MG63 (cell line): ENCODE measurements around the gene PCNX3. TPM values are rescaled to one million over a fixed set of nuclear protein-coding genes. Genes with fewer than 3 reads are reported as not detected.

Source experiments
- DNase-seq: peaks from one replicate; pipeline ENCODE4 v3.0.0-alpha.2; 2020
- H3K27me3 ChIP-seq: fragments of 250-450 bp; sonication (Bioruptor Pico); 2 replicates; pipeline ENCODE4 v1.5.1; 2020; ENCODE audit warnings: mild to moderate bottlenecking, moderate library complexity
- H3K36me3 ChIP-seq: fragments of 250-450 bp; sonication (Bioruptor Pico); 2 replicates; pipeline ENCODE4 v1.5.1; 2020; ENCODE audit warnings: mild to moderate bottlenecking, moderate library complexity
- H3K4me3 ChIP-seq: fragments of 250-450 bp; sonication (Bioruptor Pico); 2 replicates; pipeline ENCODE4 v1.5.1; 2020; ENCODE audit warnings: mild to moderate bottlenecking, moderate library complexity
- H3K9me3 ChIP-seq: fragments of 250-450 bp; sonication (Bioruptor Pico); 2 replicates; pipeline ENCODE4 v1.5.1; 2020; ENCODE audit warnings: mild to moderate bottlenecking, moderate library complexity
- total RNA-seq: library from RNA; depleted of rRNA; stranded (reverse); fragments of >200 nt; shearing (Covaris generic); gene quantifications from 2 replicates; pipeline ENCODE4 v1.2.3, GENCODE V29; 2014; ENCODE audit warnings: low replicate concordance

Gene PCNX3
- total RNA-seq, 1 experiment from 2014 or later, result 21.0 TPM

- DNase-seq, result no peak
- peaks cover 50% of the 10 kb centered on the region for H3K36me3 ChIP-seq
- H3K27me3 ChIP-seq, result no peaks in the 10 kb centered on the region
- peak overlapping the region; percentile 64 for H3K4me3 ChIP-seq
- no peaks in the 10 kb centered on the region for H3K9me3 ChIP-seq
Observed at GRCh38 chr11:65577756-65578109, 37.8 kb upstream of the PCNX3 start.

- Histone ChIP-seq H3K27me3 (no peaks in the 10 kb centered on the region), H3K4me3 (no peak overlapping the region), H3K36me3 (peaks cover 47% of the 10 kb centered on the region), H3K9me3 (no peaks in the 10 kb centered on the region)
- no peak for DNase-seq
Observed at GRCh38 chr11:65578134-65578533, 37.4 kb upstream of the PCNX3 start.

- Histone ChIP-seq H3K9me3 (no peaks in the 10 kb centered on the region), H3K27me3 (no peaks in the 10 kb centered on the region), H3K36me3 (peaks cover 42% of the 10 kb centered on the region), H3K4me3 (no peak overlapping the region)
- DNase-seq, result no peak
Observed at GRCh38 chr11:65578667-65579066, 36.9 kb upstream of the PCNX3 start.

- Histone ChIP-seq H3K4me3 (no peak overlapping the region), H3K9me3 (no peaks in the 10 kb centered on the region), H3K27me3 (no peaks in the 10 kb centered on the region), H3K36me3 (peaks cover 41% of the 10 kb centered on the region)
- no peak for DNase-seq
Observed at GRCh38 chr11:65579291-65579690, 36.3 kb upstream of the PCNX3 start.

- H3K9me3 ChIP-seq, result no peaks in the 10 kb centered on the region
- no peak for DNase-seq
- H3K4me3 ChIP-seq, result no peak overlapping the region
- peaks cover 44% of the 10 kb centered on the region for H3K36me3 ChIP-seq
- no peaks in the 10 kb centered on the region for H3K27me3 ChIP-seq
Observed at GRCh38 chr11:65580031-65580692, 35.4 kb upstream of the PCNX3 start.

- no peak for DNase-seq
- no peak overlapping the region for H3K4me3 ChIP-seq
- no peaks in the 10 kb centered on the region for H3K27me3 ChIP-seq
- H3K9me3 ChIP-seq, result no peaks in the 10 kb centered on the region
- peaks cover 44% of the 10 kb centered on the region for H3K36me3 ChIP-seq
Observed at GRCh38 chr11:65580756-65581155, 34.8 kb upstream of the PCNX3 start.

- no peaks in the 10 kb centered on the region for H3K27me3 ChIP-seq
- H3K4me3 ChIP-seq, result no peak overlapping the region
- DNase-seq, result no peak
- H3K9me3 ChIP-seq, result no peaks in the 10 kb centered on the region
- peaks cover 48% of the 10 kb centered on the region for H3K36me3 ChIP-seq
Observed at GRCh38 chr11:65581928-65582327, 33.6 kb upstream of the PCNX3 start.

GRCh38 chr11:65583589-65583988 lies 32.0 kb upstream of the PCNX3 start:
- DNase-seq, result no peak
- H3K27me3 ChIP-seq, result no peaks in the 10 kb centered on the region
- H3K36me3 ChIP-seq, result peaks cover 42% of the 10 kb centered on the region
- no peaks in the 10 kb centered on the region for H3K9me3 ChIP-seq
- H3K4me3 ChIP-seq, result no peak overlapping the region

- H3K4me3 ChIP-seq, result no peak overlapping the region
- H3K36me3 ChIP-seq, result peaks cover 40% of the 10 kb centered on the region
- H3K9me3 ChIP-seq, result no peaks in the 10 kb centered on the region
- no peak for DNase-seq
- no peaks in the 10 kb centered on the region for H3K27me3 ChIP-seq
Observed at GRCh38 chr11:65584106-65584505, 31.5 kb upstream of the PCNX3 start.

- Histone ChIP-seq H3K4me3 (no peak overlapping the region), H3K27me3 (no peaks in the 10 kb centered on the region), H3K9me3 (no peaks in the 10 kb centered on the region), H3K36me3 (peaks cover 36% of the 10 kb centered on the region)
- no peak for DNase-seq
Observed at GRCh38 chr11:65584723-65585171, 30.8 kb upstream of the PCNX3 start.

GRCh38 chr11:65585396-65586246 lies 30.0 kb upstream of the PCNX3 start:
- no peak overlapping the region for H3K4me3 ChIP-seq
- peaks cover 36% of the 10 kb centered on the region for H3K36me3 ChIP-seq
- no peaks in the 10 kb centered on the region for H3K27me3 ChIP-seq
- DNase-seq, result no peak
- H3K9me3 ChIP-seq, result no peaks in the 10 kb centered on the region

GRCh38 chr11:65586247-65586630 lies 29.3 kb upstream of the PCNX3 start:
- Histone ChIP-seq H3K27me3 (no peaks in the 10 kb centered on the region), H3K4me3 (no peak overlapping the region), H3K36me3 (peaks cover 33% of the 10 kb centered on the region), H3K9me3 (no peaks in the 10 kb centered on the region)
- no peak for DNase-seq

GRCh38 chr11:65586676-65587075 lies 28.9 kb upstream of the PCNX3 start:
- Histone ChIP-seq H3K27me3 (no peaks in the 10 kb centered on the region), H3K4me3 (no peak overlapping the region), H3K36me3 (peaks cover 32% of the 10 kb centered on the region), H3K9me3 (no peaks in the 10 kb centered on the region)
- DNase-seq, result no peak

- Histone ChIP-seq H3K4me3 (no peak overlapping the region), H3K9me3 (no peaks in the 10 kb centered on the region), H3K36me3 (peaks cover 27% of the 10 kb centered on the region), H3K27me3 (no peaks in the 10 kb centered on the region)
- no peak for DNase-seq
Observed at GRCh38 chr11:65588199-65589054, 27.1 kb upstream of the PCNX3 start.

- H3K27me3 ChIP-seq, result no peaks in the 10 kb centered on the region
- no peaks in the 10 kb centered on the region for H3K9me3 ChIP-seq
- no peak for DNase-seq
- no peak overlapping the region for H3K4me3 ChIP-seq
- peaks cover 25% of the 10 kb centered on the region for H3K36me3 ChIP-seq
Observed at GRCh38 chr11:65589444-65590239, 25.9 kb upstream of the PCNX3 start.

- no peaks in the 10 kb centered on the region for H3K27me3 ChIP-seq
- no peaks in the 10 kb centered on the region for H3K9me3 ChIP-seq
- DNase-seq, result no peak
- H3K36me3 ChIP-seq, result peaks cover 25% of the 10 kb centered on the region
- no peak overlapping the region for H3K4me3 ChIP-seq
Observed at GRCh38 chr11:65590240-65590738, 25.3 kb upstream of the PCNX3 start.
